Measurements from ENCODE around the gene UGT1A5.
A peak's percentile ranks its signal among the peaks of the same experiment; 100 is the strongest.
"Not testable (repeated sequence)": the region's sequence is repeated elsewhere in the genome, so short reads cannot be mapped to it uniquely, and the experiment has no call there.

Gene UGT1A5

DNA sequence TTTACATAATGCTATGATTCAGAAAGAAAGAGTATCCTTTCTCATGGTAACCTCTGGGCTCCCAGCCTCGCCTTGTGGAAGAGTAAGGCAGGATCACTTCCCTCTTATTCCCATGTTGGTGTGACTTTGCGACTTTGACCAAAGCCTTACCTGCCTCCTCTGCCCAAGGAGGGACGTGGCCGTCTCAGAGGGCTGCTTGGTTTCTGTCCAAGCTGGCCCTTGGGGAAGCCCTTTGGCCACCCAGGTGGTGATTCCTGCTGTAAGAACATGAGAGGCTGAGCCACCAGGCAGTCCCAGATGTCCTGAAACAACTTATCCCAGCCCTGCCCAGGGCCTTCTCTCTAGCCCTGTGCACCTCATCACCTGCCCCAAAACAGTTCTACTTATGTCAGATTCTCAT, 14.0 kb upstream of the UGT1A5 start:
- DNase-seq: no peak

DNA sequence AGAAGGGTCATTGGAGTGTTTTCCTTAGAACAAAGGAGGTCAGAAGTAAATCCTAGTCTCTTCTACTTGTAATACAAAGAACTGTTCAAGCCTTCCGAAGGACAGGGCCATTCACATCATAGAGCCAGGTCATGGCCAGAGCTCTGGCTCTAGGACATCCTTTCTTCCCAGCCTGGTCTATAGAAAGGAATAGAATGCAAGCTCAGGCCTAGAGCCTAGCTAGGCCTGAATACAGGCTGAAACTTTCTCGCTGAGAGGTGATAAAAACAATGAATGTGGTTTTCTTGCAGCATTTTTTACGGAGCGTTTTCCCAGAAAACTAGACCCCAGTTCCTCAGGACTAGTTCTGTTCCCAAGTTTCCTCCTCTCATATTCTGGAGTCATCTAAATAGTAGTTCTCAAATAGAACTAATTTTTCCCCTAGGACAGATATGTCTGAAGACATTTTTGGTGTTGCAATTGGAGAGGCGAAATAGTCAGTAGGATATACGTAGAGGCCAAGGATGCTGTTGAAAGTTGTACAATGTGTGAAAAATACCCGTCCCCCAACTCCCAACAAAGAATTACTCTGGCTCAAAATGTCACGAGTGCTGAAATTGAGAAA, 13.2 kb upstream of the UGT1A5 start:
- no peak for DNase-seq

DNA sequence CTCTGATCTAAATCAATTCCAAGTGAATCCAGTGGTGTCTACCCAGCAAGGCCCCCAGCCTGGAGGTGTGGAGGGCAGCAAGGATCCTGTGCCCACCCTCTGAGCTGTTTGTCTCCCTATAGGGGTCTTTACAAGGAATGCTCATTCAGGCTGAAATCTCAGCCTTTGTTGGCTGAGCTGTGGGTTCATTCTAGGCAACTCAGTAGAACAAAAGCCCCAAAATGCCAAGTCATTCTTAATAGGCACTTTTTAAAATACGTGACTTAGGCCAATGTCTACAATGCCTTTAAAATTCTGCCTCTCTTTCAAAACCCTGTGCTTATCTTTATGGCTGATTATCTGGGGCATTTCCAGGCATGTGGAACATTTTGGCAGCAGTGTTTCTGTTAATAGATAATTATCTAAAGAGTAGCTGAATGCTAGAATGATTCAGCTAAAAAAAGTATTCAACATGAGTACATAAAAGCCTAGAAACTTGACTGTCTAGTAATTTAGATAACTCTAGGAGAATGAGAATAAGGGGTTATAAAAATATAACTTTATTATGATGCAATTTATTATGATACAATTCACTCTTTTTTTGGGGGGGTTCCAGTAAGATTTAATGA, 12.6 kb upstream of the UGT1A5 start:
- DNase-seq: no peak

DNA sequence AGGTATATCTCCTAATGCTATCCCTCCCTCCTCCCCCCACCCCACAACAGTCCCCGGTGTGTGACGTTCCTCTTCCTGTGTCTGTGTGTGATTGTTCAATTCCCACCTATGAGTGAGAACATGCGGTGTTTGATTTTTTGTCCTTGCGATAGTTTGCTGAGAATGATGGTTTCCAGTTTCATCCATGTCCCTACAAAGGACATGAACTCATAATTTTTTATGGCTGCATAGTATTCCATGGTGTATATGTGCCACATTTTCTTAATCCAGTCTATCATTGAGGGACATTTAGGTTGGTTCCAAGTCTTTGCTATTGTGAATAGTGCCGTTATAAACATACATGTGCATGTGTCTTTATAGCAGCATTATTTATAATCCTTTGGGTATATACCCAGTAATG, 11.9 kb upstream of the UGT1A5 start:
- not testable (repeated sequence) for DNase-seq

DNA sequence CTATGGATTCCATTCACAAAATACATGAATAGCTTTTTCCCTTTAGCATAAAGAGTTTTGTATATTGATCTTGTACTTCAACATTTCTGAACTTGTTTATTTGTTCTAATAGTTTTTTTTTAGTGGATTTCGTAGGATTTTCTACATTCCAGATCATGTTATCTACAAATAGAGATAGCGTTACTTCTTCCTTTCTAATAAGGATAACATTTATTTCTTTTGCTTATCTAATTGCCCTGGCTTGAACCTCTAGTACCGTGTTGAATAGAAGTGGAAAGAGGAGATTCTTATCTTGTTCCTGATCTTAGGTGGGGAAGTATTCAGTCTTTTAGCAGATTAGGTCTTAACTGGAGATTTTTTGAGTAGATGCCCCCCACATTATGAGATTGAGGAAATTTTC, 10.5 kb upstream of the UGT1A5 start:
- no peak for DNase-seq

DNA sequence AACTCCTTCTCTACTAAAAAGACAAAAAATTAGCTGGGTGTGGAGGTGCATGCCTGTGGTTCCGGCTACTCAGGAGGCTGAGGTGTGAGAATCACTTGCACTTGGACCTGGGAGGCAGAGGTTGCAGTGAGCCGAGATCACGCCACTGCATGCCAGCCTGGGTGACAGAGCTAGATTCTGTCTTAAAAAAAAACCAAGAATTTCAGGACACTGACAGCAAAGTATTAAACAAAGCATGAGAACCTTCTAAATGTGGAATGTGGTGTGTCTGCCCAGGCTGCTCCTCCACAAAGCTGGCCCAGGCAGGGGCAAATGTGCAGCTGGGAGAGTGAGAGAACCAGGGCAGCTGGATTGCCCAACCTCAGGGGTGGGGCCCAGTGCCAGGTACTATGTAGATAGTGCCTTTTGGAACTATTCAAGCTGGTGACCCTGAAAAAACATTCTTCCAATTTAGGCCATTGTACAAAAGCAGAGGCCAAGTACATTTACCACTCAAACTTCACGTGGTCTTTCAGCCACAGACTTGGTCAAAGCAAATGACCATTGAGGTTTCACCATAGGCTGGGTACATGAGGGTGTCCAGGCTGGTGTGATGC, 6.7 kb upstream of the UGT1A5 start:
- DNase-seq: no peak

DNA sequence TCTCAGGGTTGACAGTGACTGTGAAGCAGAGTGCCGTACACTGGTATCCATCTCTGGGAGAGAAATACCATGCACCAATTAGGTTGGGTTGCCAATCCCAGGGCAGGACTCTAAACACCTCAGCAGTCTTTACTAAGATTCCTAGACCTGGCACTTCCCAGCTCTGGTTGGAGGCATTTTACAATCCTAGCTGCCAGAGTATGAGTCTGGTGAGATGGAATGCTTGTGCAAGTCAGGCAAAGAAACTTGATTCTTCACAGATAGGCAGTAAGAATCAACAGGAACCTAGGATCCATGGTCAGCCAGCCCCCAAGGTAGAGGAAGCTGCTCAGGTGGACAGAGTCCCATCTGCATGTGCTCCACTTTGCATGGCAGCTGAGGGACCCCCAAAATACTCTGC, 6.0 kb upstream of the UGT1A5 start:
- no peak for DNase-seq

DNA sequence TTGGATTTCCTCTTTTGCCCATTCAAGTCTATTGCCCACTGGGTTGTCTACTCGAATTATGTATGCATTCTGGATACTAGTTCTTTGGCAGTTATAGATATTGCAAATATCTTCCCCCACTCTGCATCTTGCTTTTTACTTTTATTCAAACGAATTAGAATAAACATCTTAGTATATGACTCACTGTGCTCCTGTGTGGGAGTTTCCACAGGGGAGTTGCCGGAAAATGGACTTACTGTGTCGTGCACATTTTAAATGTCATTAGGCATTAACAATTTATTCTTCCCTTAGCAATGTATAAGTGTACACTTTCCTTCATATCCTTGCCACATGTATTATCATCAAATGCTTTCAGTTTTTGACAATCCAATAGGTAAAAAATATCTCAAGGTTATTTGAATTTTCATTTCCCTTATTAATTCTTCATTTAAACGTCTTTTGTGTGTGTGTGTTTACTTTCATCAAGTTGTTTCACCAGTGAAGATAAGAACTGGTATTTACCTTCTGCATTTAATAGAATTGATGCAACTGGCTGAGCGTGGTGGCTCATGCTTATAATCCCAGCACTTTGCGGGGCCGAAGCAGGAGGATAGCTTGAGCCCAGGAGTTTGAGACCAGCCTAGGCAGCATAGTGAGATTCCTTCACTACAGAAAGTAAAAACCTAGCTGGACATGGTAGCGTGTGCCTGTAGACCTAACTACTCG, 4.6 kb upstream of the UGT1A5 start:
- DNase-seq: no peak

DNA sequence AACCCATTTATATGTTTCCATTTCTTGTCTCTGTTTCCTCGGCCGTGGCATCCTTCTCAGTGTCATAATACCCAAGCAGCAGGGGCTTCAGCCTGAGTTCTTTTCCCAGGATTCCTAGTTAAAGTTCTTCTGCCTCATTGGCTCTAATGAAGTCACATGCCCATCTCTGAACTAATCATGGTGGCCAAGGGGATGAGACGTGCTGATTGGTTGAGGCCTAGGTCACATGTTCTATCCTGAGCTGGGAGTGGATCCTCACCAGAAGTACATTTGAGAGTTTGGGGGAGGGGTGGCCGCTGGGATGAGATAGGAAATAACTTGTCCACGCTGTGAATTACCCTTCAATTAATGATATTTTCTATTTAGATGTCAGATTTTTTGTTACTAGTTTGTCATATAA, 3.8 kb upstream of the UGT1A5 start:
- no peak for DNase-seq

DNA sequence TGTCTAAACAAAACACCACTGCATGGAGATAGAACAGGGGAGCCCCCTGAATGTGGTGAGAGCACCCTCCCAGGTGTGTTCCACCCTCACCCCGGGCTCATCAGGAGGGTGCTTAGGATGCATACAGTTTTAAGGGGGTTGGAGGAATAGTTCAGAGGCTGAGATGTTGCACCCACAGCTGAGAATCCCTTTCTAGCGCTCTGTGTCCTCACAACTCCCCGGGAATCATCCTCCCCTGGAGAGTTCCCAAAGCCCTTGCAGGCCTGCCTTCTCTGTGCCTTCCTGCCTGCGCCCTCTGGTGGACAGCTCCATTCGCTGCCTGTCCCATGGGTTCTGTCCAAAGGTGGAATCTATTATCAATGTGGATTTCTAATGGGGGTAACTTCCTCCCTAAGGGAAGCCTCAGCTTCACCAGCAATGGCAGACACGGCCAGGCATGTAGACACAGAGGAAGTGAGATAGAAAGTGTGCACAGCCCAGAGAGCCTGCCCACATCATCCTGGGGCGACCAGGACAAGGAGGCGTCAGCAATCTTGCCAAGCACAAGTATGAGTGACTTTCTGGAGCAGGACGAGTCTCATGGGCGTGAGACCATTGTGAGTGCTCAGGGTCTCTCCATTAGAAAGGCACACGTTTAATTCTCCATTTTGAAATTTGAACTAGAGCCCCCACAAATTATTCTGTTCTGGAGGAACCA, 1.2 kb upstream of the UGT1A5 start:
- DNase-seq: peak; percentile 62

DNA sequence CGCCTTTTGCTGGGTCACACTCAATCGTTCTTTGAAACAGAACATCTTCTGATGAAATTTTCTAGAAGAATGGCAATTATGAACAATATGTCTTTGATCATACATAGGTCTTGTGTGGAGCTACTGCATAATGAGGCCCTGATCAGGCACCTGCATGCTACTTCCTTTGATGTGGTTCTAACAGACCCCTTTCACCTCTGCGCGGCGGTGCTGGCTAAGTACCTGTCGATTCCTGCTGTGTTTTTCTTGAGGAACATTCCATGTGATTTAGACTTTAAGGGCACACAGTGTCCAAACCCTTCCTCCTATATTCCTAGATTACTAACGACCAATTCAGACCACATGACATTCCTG, 532 bp downstream of the UGT1A5 start:
- DNase-seq: no peak

DNA sequence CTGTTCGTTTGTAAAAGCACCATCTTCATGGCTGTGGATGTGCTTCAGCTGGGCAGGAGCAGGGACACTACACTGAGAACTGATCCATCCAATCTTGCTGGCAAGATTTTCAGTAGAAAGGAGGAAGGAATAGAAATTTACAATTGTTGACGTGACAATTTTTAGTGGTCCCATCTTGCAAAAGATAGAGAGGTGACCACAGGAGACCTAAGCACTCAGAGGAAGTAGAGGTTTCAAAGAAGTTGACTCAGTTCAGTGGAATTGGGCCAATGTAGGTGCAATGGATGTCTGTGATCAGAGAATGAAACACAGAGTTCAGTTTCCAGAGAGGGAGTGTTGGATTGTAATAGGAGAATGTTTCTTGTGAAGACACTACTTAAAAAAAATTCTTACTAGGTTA, 1.4 kb downstream of the UGT1A5 start:
- DNase-seq: no peak

DNA sequence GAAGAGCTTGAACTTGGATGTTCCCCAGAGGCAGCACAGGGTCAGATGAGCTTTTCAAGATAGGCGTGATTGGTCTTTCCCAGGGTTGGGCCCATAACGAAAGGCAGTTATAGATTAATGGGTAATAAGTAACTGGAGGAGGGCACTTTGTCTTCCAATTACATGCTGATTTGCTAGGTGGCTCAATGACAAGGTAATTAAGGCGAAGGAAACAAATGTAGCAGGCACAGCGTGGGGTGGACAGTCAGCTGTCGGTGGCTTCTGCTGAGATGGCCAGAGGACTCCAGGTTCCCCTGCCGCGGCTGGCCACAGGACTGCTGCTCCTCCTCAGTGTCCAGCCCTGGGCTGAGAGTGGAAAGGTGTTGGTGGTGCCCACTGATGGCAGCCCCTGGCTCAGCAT, 5.8 kb downstream of the UGT1A5 start, which contains the start of gene UGT1A4:
UGT1A4 (plus strand) TSS at position 185 of the 400 bp plus-strand sequence; CDS start at position 270, 85 bp downstream.
- no peak for DNase-seq

DNA sequence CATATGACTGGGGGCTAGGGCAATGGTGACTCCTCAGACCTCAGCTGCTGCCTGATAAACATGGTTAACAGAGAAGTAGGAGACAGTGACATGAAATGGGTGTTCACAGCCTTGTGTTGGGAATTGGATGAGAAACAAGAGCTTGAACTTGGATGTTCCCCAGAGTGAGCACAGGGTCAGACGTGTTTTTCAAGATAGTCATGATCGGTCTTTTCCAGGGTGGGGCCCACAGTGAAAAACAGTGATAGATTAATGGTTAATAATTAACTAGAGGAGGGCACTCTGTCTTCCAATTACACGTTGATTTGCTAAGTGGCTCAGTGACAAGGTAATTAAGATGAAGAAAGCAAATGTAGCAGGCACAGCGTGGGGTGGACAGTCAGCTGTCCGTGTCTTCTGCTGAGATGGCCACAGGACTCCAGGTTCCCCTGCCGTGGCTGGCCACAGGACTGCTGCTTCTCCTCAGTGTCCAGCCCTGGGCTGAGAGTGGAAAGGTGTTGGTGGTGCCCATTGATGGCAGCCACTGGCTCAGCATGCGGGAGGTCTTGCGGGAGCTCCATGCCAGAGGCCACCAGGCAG, 16.1 kb downstream of the UGT1A5 start, which contains the start of gene UGT1A3:
UGT1A3 (plus strand) TSS at position 320 of the 579 bp plus-strand sequence; CDS start at position 405, 85 bp downstream.
- DNase-seq: no peak

DNA sequence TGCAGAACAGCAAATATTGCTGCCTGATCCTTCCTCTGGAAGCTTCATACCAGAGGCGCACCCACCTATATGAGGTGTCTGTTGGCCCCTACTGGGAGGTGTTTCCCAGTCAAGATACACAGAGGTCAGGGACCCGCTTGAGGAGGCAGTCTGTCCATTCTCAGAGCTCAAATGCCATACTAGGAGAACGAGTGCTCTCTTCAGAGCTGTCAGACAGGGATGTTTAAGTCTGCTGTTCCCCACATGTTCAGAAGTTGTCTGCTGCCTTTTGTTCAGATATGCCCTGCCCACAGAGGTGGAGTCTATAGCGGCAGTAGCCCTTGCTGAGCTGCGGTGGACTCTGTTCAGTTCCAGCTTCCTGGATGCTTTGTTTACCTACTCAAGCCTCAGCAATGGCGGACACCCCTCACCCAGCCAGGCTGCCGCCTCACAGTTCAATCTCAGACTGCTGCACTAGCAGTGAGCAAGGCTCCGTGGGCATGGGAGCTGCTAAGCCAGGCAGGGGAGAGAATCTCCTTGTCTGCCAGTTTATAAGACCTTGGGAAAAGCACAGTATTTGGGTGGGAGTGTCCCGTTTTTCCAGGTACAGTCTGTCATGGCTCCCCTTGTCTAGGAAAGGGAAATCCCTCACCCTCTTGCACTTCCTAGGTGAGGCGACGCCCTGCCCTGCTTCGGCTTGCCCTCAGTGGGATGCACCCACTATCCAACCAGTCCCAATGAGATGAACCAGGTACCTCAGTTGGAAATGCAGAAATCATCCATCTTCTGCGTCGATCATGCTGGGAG, 24.4 kb downstream of the UGT1A5 start:
- DNase-seq: not testable (repeated sequence)

DNA sequence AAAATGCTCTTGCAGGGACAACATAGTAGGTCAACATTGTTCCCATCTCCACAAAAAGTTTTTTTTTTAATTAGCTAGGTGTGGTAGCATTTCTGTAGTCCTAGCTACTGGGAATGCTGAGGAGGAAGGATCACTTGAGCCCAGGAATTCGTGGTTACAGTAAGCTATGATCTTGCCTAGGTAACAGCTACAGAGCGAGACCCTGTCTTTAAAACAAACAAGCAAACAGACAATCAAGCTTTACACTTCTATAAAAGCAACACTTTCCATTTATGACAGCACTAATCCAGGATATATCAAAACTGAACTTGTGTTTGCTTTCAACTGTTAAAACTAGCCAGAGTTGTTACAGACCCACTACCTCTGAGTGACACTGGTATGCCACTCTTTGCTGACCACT, 28.2 kb downstream of the UGT1A5 start:
- no peak for DNase-seq

DNA sequence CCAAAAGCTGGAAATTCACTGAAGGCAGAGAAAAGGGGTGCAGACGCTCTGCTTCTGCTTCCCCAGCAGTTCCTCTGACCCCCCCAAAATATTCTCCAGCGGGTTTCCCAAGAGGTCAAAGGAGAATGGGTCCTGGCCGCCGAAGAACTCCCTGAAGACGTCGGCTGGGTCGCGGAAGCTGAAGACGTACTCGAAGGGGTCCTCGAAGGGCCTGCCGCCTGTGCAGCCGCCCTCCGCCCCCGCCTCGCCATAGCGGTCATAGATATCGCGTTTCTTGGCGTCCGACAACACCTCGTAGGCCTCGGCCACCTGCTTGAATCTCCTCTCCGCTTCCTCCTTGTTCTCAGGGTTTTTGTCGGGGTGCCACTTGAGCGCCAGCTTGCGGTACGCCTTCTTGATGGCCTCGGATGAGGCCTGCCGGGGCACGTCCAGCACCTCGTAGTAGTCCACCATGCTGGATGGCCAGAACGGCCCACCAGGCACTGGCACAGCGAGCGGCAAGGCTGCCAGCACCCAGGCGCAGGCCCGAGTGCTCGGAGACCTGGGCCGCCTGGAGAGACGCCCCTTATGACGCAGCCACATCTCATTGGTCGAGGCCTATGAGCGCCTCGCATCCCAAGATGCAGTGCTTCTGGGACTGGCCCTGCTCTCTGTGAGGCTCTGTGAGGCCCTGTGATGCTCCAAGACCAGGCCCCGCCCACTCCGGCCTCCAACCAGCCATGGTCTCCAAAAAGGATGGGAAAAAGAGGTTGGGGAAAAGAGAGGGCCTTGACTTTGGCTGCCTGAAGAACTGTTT, 31.0 kb downstream of the UGT1A5 start:
- no peak for DNase-seq

DNA sequence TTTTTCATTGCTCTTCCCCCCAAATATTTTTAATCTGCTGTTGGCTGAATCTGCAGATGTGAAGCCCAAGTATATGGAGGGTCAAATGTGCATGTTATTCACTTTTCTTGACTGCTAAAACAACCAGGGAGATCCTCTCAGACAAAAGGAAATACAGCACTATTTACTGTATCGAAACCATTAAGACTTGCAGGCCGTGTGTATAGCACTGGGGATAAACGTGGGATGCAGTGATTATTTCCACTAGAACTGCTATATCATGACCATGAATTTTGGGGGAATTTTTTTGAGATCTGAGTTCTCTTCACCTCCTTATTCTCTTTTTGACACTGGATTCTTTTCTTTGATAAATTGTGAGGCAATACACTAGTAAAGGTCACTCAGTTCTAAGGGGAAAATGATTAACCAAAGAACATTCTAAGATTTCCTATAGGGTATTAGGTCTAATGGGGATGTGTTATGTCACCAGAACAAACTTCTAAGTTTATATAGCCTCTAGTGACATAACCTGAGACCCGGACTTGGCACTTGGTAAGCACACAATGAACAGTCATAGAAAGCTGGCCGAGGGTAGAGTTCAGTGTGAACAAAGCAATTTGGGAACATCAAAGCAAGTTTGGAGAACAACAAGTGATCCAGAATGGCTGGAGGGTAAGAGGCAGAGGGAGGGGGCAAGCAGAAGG, 32.5 kb downstream of the UGT1A5 start:
- no peak for DNase-seq

DNA sequence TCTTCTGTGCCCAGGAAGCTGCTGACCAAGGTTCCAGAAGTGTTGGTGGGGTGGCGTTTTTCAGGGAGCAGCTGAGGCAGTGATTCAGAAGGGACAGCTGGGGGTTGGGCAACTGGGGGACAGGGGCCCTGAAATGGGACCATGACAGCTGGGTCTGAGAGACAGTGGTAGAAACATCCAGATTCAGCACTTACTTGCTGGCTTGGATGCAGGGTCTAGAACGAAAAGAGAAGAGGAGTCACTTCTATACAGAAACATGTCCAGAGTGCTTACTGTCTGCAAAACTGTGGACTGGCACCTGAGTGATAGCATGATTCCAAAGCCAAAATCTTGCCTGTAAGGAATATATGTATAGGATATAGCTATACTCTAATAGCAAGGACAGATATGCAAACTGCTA, 33.1 kb downstream of the UGT1A5 start:
- not testable (repeated sequence) for DNase-seq

DNA sequence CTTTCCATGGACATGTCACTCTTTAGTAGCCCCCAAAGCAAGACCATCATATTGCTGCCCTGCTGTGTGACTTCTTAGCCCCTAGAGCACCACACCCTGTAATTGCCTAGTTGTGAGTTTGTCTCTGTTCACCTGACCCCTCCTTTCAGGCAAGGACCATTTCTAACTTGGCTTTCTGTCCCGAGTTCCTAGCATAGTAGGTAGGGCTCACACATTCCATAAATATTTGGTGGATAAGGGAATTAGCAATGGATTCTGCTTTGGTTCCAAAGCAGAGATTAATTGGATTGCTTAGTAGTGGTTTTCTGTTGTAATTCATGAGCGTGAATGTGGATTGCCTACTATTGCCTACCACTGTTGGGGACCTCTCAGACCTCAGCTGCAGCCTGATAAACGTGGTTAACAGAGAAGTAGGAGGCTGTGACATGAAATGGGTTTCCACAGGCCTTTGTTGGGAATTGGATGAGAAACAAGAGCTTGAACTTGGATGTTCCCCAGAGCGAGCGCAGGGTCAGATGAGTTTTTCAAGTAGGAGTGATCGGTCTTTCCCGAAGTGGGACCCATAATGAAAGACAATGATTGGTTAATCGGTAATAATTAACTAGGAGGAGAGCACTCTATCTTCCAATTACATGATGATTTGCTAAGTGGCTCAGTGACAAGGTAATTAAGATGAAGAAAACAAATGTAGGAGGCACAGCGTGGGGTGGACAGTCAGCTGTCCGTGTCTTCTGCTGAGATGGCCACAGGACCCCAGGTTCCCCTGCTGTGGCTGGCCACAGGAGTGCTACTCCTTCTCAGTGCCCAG, 34.0 kb downstream of the UGT1A5 start:
- no peak for DNase-seq
